Fibroblast of pulmonary artery (primary cell): ENCODE measurements around the gene RDH12.

ENCODE experiments used
- DNase-seq: peaks from one replicate; pipeline ENCODE4 v3.0.0-alpha.2; 2010; ENCODE audit warnings: low read depth
- H3K4me3 ChIP-seq: replicated peaks from 2 replicates; pipeline ENCODE4 v1.5.1; 2011; ENCODE audit warnings: low read depth, mild to moderate bottlenecking, control low read depth, low read length, moderate library complexity
- CTCF ChIP-seq: IDR thresholded peaks from 2 replicates; pipeline ENCODE4 v1.5.1; 2011; ENCODE audit warnings: mild to moderate bottlenecking, control low read depth, low read length, inconsistent platforms; ENCODE audit errors: missing control alignments

The RDH12 gene

GRCh38 chr14:67748312-67748711, 46.6 kb downstream of the RDH12 start:
- no peak for TF ChIP-seq CTCF
- H3K4me3 ChIP-seq: no peak overlapping the region
- no peak for DNase-seq

- no peak overlapping the region for H3K4me3 ChIP-seq
- DNase-seq: peak; percentile 27
- TF ChIP-seq CTCF: no peak
These were observed 47.8 kb downstream of the RDH12 start for GRCh38 chr14:67749341-67750084.

- H3K4me3 ChIP-seq: no peak overlapping the region
- no peak for TF ChIP-seq CTCF
- DNase-seq: no peak
These were observed 54.8 kb downstream of the RDH12 start for GRCh38 chr14:67756496-67756895.

- TF ChIP-seq CTCF: no peak
- DNase-seq: no peak
- no peak overlapping the region for H3K4me3 ChIP-seq
These were observed 55.5 kb downstream of the RDH12 start for GRCh38 chr14:67757175-67757574.

GRCh38 chr14:67759916-67760315, 58.2 kb downstream of the RDH12 start:
- H3K4me3 ChIP-seq: no peak overlapping the region
- DNase-seq: no peak
- TF ChIP-seq CTCF: no peak

GRCh38 chr14:67762051-67762450, 60.4 kb downstream of the RDH12 start:
- no peak overlapping the region for H3K4me3 ChIP-seq
- TF ChIP-seq CTCF: no peak
- DNase-seq: no peak

- no peak for TF ChIP-seq CTCF
- no peak for DNase-seq
- H3K4me3 ChIP-seq: no peak overlapping the region
These were observed 61.6 kb downstream of the RDH12 start for GRCh38 chr14:67763158-67763822.
